OCI-LY3 (cell line): Measurements from ENCODE around the gene SEC16A.

ENCODE experiments used
- H2AFZ ChIP-seq: fragments of 200-600, 300-600 bp; shearing (Covaris generic); 2 replicates; pipeline ENCODE4 v1.6.0; 2014; ENCODE audit warnings: antibody characterized with exemption, low read depth, low read length
- H3K27ac ChIP-seq: fragments of 200-600, 300-600 bp; sonication (generic); 2 replicates; pipeline ENCODE4 v1.5.1; 2014; ENCODE audit warnings: mild to moderate bottlenecking, low read length, moderate library complexity, mixed read lengths
- H3K27me3 ChIP-seq: fragments of 200-600, 300-600 bp; sonication (generic); 2 replicates; pipeline ENCODE4 v1.6.1; 2014; ENCODE audit warnings: low read depth, low read length, mixed read lengths
- H3K36me3 ChIP-seq: fragments of 200-600, 300-600 bp; sonication (generic); replicated peaks from 2 replicates; pipeline ENCODE3; 2014; ENCODE audit warnings: low read depth, low read length, mixed read lengths
- H3K4me1 ChIP-seq: fragments of 300-600, 200-600 bp; sonication (generic); 2 replicates; pipeline ENCODE4 v1.6.1; 2014; ENCODE audit warnings: low read length, mixed read lengths
- H3K4me2 ChIP-seq: fragments of 200-600, 300-600 bp; sonication (generic); 2 replicates; pipeline ENCODE4 v1.6.1; 2014; ENCODE audit warnings: low read length, mixed read lengths
- H3K4me3 ChIP-seq: fragments of 300-600, 200-600 bp; sonication (generic); 2 replicates; pipeline ENCODE4 v1.5.1; 2014; ENCODE audit warnings: antibody characterized with exemption, mild to moderate bottlenecking, low read length, moderate library complexity
- H3K79me2 ChIP-seq: fragments of 300-600, 200-600 bp; shearing (Covaris generic); 2 replicates; pipeline ENCODE4 v1.6.1; 2014; ENCODE audit warnings: mild to moderate bottlenecking, low read length, mixed read lengths
- H3K9ac ChIP-seq: fragments of 300-600, 200-600 bp; shearing (Covaris generic); 2 replicates; pipeline ENCODE4 v1.6.0; 2014; ENCODE audit warnings: mild to moderate bottlenecking, low read length, moderate library complexity
- H3K9me3 ChIP-seq: fragments of 200-600, 300-600 bp; shearing (Covaris generic); 2 replicates; pipeline ENCODE4 v1.6.1; 2014; ENCODE audit warnings: low read length, mixed read lengths; ENCODE audit not compliant: insufficient read depth
- H4K20me1 ChIP-seq: fragments of 200-600, 300-600 bp; sonication (generic); 2 replicates; pipeline ENCODE4 v1.6.1; 2016; ENCODE audit warnings: low read length, mixed read lengths; ENCODE audit not compliant: insufficient read depth
- EZH2phosphoT487 ChIP-seq: fragments of 200-600 bp; shearing (Covaris generic); IDR thresholded peaks from 2 replicates; pipeline ENCODE4 v1.6.1; 2018; ENCODE audit warnings: antibody characterized with exemption, mixed run types, low read depth
- TF ChIP-seq, protein P1 (sequence below): fragments of 200-600, 300-600 bp; sonication (generic); IDR thresholded peaks from 2 replicates; pipeline ENCODE4 v1.5.1; 2014; ENCODE audit warnings: antibody characterized with exemption, low read length, low read depth

SEC16A gene

DNA sequence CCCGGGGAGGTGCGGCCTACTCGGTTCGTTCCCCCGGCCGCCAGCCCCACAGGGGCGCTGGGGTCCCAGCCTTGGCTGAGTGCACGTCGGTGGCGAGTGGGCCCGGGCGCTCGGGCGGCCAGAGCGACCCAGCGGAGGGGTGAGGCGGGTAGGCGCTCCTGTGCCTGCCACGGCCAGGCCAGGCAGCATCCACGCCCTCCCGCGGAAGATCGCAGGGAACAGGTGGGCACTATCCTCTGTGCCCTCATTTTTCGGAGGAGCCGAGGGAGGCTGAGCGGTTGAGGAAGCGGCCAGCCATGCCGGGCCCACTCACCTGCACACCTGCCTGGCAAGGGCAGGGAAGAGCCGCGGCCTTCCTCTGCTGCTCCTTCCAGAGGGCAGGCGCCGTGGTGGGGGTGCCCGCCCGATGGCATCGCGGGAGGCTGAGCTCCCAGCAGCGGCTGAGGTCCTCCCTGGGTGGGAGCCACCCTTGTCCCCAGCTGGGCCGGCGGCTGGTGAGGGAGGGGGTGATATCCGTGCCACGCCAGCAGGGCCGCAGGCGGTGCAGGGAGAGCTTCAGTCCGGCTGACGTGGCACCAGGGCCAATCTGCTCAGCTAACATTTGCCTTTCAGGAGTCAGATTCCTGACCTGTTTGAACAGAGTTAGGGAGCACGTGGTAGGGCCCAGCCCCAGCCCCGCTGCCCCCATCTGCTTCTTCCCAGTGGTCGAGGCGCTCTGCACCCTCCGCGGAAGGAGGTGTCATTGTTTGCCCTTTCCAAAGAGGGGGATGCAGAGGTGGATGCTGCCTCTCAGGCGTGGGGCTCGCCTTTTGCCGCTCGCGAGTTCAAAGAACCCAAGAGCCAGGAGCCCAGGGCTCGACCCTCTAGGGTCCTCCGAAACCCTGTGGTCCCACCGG lies 1.6 kb upstream of the SEC16A start:
- Histone ChIP-seq H3K9me3 (no peaks in the 10 kb centered on the region), H3K79me2 (peaks cover 35% of the 10 kb centered on the region), H3K4me1 (peaks cover 13% of the 10 kb centered on the region), H3K4me3 (peak overlapping the region; percentile 80), H2AFZ (no peak overlapping the region), H3K9ac (peak overlapping the region; percentile 86; the same call in 1 of the 2 replicates), H4K20me1 (peaks cover 27% of the 10 kb centered on the region), H3K4me2 (peak overlapping the region; percentile 70), H3K27me3 (peaks cover 15% of the 10 kb centered on the region), H3K27ac (peak overlapping the region; percentile 93; the same call in 1 of the 2 replicates), H3K36me3 (peaks cover 9% of the 10 kb centered on the region)
- TF ChIP-seq, protein P1, sequence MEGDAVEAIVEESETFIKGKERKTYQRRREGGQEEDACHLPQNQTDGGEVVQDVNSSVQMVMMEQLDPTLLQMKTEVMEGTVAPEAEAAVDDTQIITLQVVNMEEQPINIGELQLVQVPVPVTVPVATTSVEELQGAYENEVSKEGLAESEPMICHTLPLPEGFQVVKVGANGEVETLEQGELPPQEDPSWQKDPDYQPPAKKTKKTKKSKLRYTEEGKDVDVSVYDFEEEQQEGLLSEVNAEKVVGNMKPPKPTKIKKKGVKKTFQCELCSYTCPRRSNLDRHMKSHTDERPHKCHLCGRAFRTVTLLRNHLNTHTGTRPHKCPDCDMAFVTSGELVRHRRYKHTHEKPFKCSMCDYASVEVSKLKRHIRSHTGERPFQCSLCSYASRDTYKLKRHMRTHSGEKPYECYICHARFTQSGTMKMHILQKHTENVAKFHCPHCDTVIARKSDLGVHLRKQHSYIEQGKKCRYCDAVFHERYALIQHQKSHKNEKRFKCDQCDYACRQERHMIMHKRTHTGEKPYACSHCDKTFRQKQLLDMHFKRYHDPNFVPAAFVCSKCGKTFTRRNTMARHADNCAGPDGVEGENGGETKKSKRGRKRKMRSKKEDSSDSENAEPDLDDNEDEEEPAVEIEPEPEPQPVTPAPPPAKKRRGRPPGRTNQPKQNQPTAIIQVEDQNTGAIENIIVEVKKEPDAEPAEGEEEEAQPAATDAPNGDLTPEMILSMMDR: no peak
- no peak for TF ChIP-seq EZH2phosphoT487

DNA sequence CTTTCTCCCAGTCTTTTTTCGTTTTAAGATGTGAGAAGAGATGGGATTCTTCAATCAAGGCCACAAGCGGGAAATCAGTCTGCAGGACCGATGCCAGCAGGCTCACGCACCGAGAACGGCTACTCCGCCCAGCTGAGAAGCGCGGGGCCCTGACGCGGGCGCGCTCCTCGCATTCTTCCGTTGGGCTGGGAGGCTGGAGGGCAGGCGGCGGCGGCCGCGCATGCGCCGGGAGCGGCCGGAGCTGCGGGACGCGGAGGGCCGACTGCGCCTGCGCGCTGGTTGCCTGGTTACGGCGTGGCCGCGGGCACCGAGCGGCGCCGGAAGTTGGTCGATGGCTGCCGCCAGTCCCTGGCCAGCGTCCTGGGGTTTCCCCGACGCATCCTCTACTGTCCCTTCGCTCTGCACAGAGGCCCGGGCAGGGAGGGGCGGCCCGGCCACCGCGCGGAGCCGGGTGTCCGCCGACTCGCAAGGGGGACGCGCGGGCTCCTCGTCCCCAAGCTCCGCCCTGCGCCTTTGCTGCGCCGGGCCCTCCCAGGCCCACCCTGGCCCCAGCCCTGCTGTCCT lies 831 bp upstream of the SEC16A start:
- TF ChIP-seq EZH2phosphoT487: no peak
- TF ChIP-seq, protein P1: no peak
- Histone ChIP-seq H3K27ac (peak overlapping the region; percentile 93), H4K20me1 (peaks cover 34% of the 10 kb centered on the region), H3K79me2 (peaks cover 42% of the 10 kb centered on the region), H2AFZ (peak overlapping the region; percentile 82; the same call in 1 of the 2 replicates), H3K9ac (peak overlapping the region; percentile 86), H3K9me3 (no peaks in the 10 kb centered on the region), H3K4me3 (peak overlapping the region; percentile 80), H3K4me2 (peak overlapping the region; percentile 70), H3K4me1 (peaks cover 13% of the 10 kb centered on the region), H3K36me3 (peaks cover 9% of the 10 kb centered on the region), H3K27me3 (peaks cover 15% of the 10 kb centered on the region)

DNA sequence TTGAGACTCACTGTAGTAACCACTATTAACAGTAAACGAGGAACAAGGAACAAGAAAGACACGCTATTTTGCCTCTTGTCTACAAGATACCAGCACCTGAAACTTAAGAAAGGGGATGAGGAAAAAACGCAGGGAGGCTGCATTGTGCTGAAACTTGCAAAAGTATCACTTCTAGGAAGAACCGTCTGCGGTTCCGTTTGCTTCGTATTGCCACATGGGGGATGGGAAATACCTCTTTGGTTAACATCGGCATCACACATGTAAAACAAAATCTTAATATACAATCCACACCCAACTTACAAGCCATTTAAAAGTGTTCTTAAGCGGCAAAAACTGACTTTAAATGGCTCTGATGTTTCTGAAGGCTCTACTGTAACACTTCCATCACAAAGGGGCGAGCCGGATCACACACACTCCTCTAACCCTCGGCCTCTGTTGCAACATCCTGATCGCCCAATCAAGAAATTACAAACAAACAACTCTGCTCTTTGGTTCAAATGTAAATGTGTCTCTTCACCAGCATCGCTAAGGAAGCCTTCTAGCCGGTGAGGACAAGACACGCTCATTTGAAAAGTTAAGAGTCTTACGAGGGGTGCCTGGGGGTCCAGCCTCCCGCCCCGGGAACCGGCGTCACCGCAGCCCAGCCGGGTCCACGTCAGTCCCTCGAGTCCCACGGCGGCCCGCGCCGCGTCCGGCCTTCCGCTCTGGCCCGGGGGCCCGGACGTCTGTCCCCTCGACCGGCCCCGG lies 621 bp downstream of the SEC16A start:
- H3K9ac ChIP-seq: peak overlapping the region; percentile 95
- no peak overlapping the region for H2AFZ ChIP-seq
- peaks cover 49% of the 10 kb centered on the region for H4K20me1 ChIP-seq
- TF ChIP-seq EZH2phosphoT487: no peak
- TF ChIP-seq, protein P1: no peak
- peak overlapping the region; percentile 98 for H3K4me3 ChIP-seq
- H3K36me3 ChIP-seq: peaks cover 16% of the 10 kb centered on the region
- H3K79me2 ChIP-seq: peaks cover 57% of the 10 kb centered on the region
- no peaks in the 10 kb centered on the region for H3K9me3 ChIP-seq
- H3K4me2 ChIP-seq: peak overlapping the region; percentile 99
- peak overlapping the region; percentile 89 for H3K27ac ChIP-seq
- peaks cover 3% of the 10 kb centered on the region; the same call in 1 of the 2 replicates for H3K27me3 ChIP-seq
- H3K4me1 ChIP-seq: peaks cover 13% of the 10 kb centered on the region
